ENCODE measurements around the gene HK1. TPM values are rescaled to one million over a fixed set of nuclear protein-coding genes. Genes with fewer than 3 reads are reported as not detected.

Gene HK1
- total RNA-seq, 1 donor from 2014 or later = 219 TPM

DNA sequence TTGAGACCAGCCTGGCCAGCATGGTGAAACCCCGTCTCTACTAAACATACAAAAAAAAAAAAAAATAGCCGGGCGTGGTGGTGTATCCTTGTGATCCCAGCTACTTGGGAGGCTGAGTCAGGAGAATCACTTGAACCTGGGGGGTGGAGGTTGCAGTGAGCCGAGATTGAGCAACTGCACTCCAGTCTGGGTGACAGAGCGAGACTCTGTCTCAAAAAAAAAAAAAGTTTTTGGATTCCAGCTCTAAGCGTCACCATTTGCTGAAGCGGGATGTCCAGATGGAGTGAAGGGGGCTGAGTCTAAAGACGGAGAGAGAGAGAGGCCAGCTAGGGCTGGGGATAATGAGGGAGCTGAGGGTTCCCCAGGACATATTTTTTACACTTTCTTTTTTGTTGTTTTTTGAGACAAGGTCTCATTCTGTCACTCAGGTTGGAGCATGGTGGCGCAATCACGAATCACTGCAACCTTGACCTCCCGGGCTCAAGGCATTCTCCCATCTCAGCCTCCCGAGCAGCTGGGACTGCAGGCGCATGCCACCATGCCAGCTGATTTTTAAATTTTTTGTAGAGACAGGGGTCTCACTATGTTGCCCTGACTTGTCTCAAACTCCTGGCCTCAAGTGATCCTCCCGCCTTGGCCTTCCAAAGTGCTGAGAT, 9.4 kb upstream of the HK1 start:
- Histone ChIP-seq H3K27ac (replicated peaks) (no peak overlapping the region), H3K9me3 (replicated peaks) (peaks cover 5% of the 10 kb centered on the region), H3K36me3 (no peaks in the 10 kb centered on the region), H3K4me1 (no peaks in the 10 kb centered on the region), H3K27me3 (ENCODE audit: low read depth) (no peaks in the 10 kb centered on the region), H3K4me3 (no peak overlapping the region)
- intact Hi-C loops (cut with micrococcal nuclease) = no loop called here
- DNase-seq = no peak
- TF ChIP-seq, protein P1, sequence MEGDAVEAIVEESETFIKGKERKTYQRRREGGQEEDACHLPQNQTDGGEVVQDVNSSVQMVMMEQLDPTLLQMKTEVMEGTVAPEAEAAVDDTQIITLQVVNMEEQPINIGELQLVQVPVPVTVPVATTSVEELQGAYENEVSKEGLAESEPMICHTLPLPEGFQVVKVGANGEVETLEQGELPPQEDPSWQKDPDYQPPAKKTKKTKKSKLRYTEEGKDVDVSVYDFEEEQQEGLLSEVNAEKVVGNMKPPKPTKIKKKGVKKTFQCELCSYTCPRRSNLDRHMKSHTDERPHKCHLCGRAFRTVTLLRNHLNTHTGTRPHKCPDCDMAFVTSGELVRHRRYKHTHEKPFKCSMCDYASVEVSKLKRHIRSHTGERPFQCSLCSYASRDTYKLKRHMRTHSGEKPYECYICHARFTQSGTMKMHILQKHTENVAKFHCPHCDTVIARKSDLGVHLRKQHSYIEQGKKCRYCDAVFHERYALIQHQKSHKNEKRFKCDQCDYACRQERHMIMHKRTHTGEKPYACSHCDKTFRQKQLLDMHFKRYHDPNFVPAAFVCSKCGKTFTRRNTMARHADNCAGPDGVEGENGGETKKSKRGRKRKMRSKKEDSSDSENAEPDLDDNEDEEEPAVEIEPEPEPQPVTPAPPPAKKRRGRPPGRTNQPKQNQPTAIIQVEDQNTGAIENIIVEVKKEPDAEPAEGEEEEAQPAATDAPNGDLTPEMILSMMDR (IDR thresholded peaks at IDR 0.05; ENCODE audit: borderline replicate concordance) = no peak

DNA sequence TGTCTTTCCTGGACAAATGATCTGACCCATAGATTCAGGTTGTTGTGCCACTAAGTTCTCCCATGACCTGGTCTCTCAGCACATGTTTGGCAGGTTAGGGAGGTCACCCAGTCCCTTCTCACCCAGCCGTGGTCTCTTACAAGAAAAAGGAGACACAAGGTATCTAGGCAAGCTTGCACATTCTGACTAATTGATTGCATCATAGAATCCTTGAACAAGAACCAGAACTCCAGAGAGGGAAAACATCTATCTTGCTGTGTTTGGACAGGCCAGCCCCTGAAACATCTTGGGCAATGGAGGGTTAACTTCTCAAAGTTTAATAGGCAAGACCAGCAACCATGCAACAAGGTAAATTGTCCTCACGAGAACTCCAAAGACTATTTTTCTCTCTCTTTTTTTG, 8.5 kb upstream of the HK1 start:
- no peaks in the 10 kb centered on the region for H3K27me3 ChIP-seq (ENCODE audit: low read depth)
- intact Hi-C loops (cut with micrococcal nuclease) = no loop called here
- H3K4me3 ChIP-seq = no peak overlapping the region
- no peak overlapping the region for H3K27ac ChIP-seq (replicated peaks)
- no peaks in the 10 kb centered on the region for H3K36me3 ChIP-seq
- DNase-seq = no peak
- peaks cover 5% of the 10 kb centered on the region for H3K9me3 ChIP-seq (replicated peaks)
- TF ChIP-seq, protein P1 (IDR thresholded peaks at IDR 0.05; ENCODE audit: borderline replicate concordance) = no peak
- H3K4me1 ChIP-seq = no peaks in the 10 kb centered on the region

DNA sequence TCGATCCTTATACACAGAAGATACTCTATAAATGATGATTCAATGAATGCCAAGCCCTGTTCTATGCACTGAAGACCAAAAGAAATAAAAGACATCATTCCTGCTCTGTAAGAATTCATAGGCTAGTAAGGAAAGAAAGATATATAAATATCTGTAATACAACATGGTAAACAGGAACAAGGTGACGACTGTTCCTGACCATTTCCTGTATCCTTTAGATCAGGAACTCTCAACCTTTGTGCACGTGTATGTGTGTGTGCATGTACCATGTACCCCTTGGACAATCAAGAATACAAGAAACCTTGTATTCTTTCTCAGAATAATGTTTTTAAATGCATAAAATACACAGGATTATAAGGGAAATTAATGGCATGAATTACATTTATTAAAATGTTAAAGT, 7.3 kb upstream of the HK1 start:
- Histone ChIP-seq H3K36me3 (no peaks in the 10 kb centered on the region), H3K27me3 (ENCODE audit: low read depth) (no peaks in the 10 kb centered on the region), H3K27ac (replicated peaks) (no peak overlapping the region), H3K4me3 (no peak overlapping the region), H3K4me1 (no peaks in the 10 kb centered on the region), H3K9me3 (replicated peaks) (peaks cover 5% of the 10 kb centered on the region)
- intact Hi-C loops (cut with micrococcal nuclease) = no loop called here
- DNase-seq = no peak
- TF ChIP-seq, protein P1 (IDR thresholded peaks at IDR 0.05; ENCODE audit: borderline replicate concordance) = no peak

DNA sequence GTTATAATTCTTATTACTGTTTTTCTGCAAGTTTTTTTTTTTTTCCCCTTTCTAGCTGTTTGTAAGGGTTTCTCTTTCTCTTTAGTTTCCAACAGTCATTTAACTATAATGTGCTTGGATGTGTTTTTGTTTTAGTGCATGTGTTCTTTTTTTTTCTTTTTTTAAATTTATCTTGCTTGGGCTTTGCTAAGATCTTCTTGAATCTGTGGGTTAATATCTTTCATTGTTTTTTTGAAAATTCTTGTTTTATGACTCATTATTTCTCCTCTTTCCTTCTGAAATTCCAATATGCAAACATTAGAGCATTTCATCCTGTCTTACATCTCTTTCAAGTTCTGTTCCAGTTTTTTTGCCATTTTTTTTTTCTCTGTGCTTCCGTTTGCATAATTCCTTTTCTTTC, 5.7 kb upstream of the HK1 start:
- Histone ChIP-seq H3K4me3 (no peak overlapping the region), H3K36me3 (no peaks in the 10 kb centered on the region), H3K9me3 (replicated peaks) (peaks cover 5% of the 10 kb centered on the region), H3K27me3 (ENCODE audit: low read depth) (no peaks in the 10 kb centered on the region), H3K4me1 (no peaks in the 10 kb centered on the region), H3K27ac (replicated peaks) (no peak overlapping the region)
- no peak for DNase-seq
- intact Hi-C loops (cut with micrococcal nuclease) = no loop called here
- TF ChIP-seq, protein P1 (IDR thresholded peaks at IDR 0.05; ENCODE audit: borderline replicate concordance) = no peak

DNA sequence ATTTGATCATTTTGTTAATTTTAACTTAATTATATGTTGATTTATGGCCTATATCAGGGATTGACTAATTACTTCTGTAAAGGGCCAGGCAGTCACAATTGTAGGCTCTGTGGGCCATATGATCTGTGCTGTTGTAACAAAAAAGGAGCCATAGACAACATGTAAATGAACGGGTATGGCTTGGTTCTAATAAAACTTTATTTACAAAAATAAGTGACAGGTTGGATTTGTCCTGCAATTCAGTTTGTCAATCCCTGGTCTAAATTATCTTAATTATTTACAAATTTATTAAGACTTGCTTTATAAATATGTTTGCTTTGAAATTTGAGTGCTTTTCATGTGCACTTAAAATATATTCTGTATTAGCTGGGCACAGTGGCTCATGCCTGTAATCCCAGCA, 2.9 kb upstream of the HK1 start:
- TF ChIP-seq, protein P1 (IDR thresholded peaks at IDR 0.05; ENCODE audit: borderline replicate concordance) = no peak
- Histone ChIP-seq H3K36me3 (no peaks in the 10 kb centered on the region), H3K27me3 (ENCODE audit: low read depth) (no peaks in the 10 kb centered on the region), H3K9me3 (replicated peaks) (peaks cover 5% of the 10 kb centered on the region), H3K27ac (replicated peaks) (no peak overlapping the region), H3K4me1 (peaks cover 10% of the 10 kb centered on the region), H3K4me3 (no peak overlapping the region)
- intact Hi-C loops (cut with micrococcal nuclease) = no loop called here
- no peak for DNase-seq
